Adrenal gland (tissue), 5 donors: ENCODE results near the gene ZNF688.

Experiments used
- CTCF ChIP-seq, 6 experiments: fragments of 450-650 bp in 4 of 6; fragments of 200-600 bp in 2 of 6; sonication (generic) in 1 of 6; IDR thresholded peaks; 1 replicate in 5 of 6; 2 replicates in 1 of 6; pipeline versions ENCODE4 v1.5.1 to v1.8.0; 2016 to 2021; ENCODE audit warnings: antibody characterized with exemption in 6 of 6, mild to moderate bottlenecking in 2 of 6, moderate library complexity in 1 of 6
- POLR2A ChIP-seq, 2 donors: fragments of 450-650 bp; IDR thresholded peaks; one replicate each; pipeline ENCODE4 v1.6.1; 2017; ENCODE audit warnings: antibody characterized with exemption in 2 of 2, mild to moderate bottlenecking in 2 of 2, moderate library complexity in 1 of 2
- donor health status: DM: no; HTN: no; CAD: no.

- TF ChIP-seq CTCF (IDR thresholded peaks at IDR 0.05) = no peak
- TF ChIP-seq POLR2A (IDR thresholded peaks at IDR 0.05) = no peak
Observed at GRCh38 chr16:30592871-30593270, 21.4 kb upstream of the ZNF688 start.
